ENCODE results near the gene EXTL2.
"Not testable (repeated sequence)": the region's sequence is repeated elsewhere in the genome, so short reads cannot be mapped to it uniquely, and the experiment has no call there.

The EXTL2 gene

GRCh38 chr1:100896481-100896982, 1.9 kb upstream of the EXTL2 start:
- peak; percentile 33 for DNase-seq

GRCh38 chr1:100895540-100896480, 1.2 kb upstream of the EXTL2 start, which contains the start of gene SLC30A7:
TSS of gene SLC30A7 (plus strand) at chr1:100896090. CDS start at chr1:100896263, 173 bp downstream.
- DNase-seq = peak; percentile 91

- no peak for DNase-seq
Measured at GRCh38 chr1:100893718-100894117, 924 bp downstream of the EXTL2 start.

GRCh38 chr1:100892554-100892953, 2.1 kb downstream of the EXTL2 start:
- no peak for DNase-seq

- DNase-seq = no peak
Measured at GRCh38 chr1:100891380-100891779, 3.3 kb downstream of the EXTL2 start.

GRCh38 chr1:100889869-100890482, 4.7 kb downstream of the EXTL2 start:
- DNase-seq = not testable (repeated sequence)

GRCh38 chr1:100889007-100889406, 5.6 kb downstream of the EXTL2 start:
- not testable (repeated sequence) for DNase-seq

- no peak for DNase-seq
Measured at GRCh38 chr1:100883963-100884362, 10.7 kb downstream of the EXTL2 start.

GRCh38 chr1:100882698-100883097, 11.9 kb downstream of the EXTL2 start:
- no peak for DNase-seq

- no peak for DNase-seq
Measured at GRCh38 chr1:100881687-100882086, 13.0 kb downstream of the EXTL2 start.

- no peak for DNase-seq
Measured at GRCh38 chr1:100879422-100879821, 15.2 kb downstream of the EXTL2 start.

- DNase-seq = no peak
Measured at GRCh38 chr1:100876291-100876690, 18.4 kb downstream of the EXTL2 start.

GRCh38 chr1:100875228-100875627, 19.4 kb downstream of the EXTL2 start:
- DNase-seq = peak; percentile 59

GRCh38 chr1:100874433-100874832, 20.2 kb downstream of the EXTL2 start:
- DNase-seq = no peak

- DNase-seq = no peak
Measured at GRCh38 chr1:100869996-100870395, 24.6 kb downstream of the EXTL2 start.

- peak; percentile 20 for DNase-seq
Measured at GRCh38 chr1:100868364-100868995, 26.2 kb downstream of the EXTL2 start.

GRCh38 chr1:100866901-100867206, 27.8 kb downstream of the EXTL2 start:
- no peak for DNase-seq

GRCh38 chr1:100866041-100866900, 28.4 kb downstream of the EXTL2 start:
- DNase-seq = no peak

GRCh38 chr1:100862591-100862990, 32.1 kb downstream of the EXTL2 start:
- DNase-seq = no peak

- DNase-seq = no peak
Measured at GRCh38 chr1:100861379-100861778, 33.3 kb downstream of the EXTL2 start.

- DNase-seq = no peak
Measured at GRCh38 chr1:100860397-100860991, 34.1 kb downstream of the EXTL2 start.

GRCh38 chr1:100855116-100855515, 39.5 kb downstream of the EXTL2 start:
- DNase-seq = not testable (repeated sequence)
